Measurements from ENCODE around the gene CACNA2D1. TPM values are rescaled to one million over a fixed set of nuclear protein-coding genes. Genes with fewer than 3 reads are reported as not detected.

The CACNA2D1 gene
- total RNA-seq, 1 donor from 2014 or later, result 10.3 TPM

DNA sequence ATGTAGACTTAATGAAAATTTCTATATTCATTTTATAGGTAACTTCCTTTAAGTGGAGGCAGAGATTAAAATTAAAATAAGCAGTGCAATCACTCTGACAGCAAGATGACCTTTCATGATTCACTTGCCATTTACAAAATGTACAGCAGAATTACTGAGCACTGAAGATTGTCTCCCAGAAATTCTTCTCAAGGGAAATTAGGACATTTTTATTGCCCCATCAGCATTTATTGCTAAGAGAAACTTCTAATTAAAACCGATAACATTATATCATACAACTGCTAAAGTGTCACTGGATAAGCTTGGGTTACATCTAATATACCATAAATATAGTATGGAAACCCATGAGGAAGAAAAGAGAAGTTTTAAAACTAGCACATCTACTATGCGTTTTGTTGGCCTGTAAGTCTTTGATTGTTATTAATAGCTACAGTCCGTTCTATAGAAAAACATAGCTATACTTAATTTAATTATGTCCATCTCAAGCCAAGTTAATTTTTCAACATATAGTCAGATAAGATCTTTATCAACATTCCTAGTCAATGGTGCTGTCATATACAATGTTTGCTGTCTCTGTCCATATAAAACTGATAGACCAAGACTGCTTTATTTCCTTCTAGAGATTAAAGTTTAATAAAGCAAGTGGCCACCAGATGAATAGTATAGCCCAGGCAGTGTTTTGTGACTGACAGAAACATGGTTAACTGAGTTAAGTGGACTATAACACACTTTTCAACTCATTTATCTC lies 456.7 kb downstream of the CACNA2D1 start:
- no peaks in the 10 kb centered on the region for H3K36me3 ChIP-seq
- no peak overlapping the region for H3K27ac ChIP-seq
- DNase-seq (no peak), ATAC-seq (no peak)
- no peaks in the 10 kb centered on the region for H3K27me3 ChIP-seq
- TF ChIP-seq, protein P1, sequence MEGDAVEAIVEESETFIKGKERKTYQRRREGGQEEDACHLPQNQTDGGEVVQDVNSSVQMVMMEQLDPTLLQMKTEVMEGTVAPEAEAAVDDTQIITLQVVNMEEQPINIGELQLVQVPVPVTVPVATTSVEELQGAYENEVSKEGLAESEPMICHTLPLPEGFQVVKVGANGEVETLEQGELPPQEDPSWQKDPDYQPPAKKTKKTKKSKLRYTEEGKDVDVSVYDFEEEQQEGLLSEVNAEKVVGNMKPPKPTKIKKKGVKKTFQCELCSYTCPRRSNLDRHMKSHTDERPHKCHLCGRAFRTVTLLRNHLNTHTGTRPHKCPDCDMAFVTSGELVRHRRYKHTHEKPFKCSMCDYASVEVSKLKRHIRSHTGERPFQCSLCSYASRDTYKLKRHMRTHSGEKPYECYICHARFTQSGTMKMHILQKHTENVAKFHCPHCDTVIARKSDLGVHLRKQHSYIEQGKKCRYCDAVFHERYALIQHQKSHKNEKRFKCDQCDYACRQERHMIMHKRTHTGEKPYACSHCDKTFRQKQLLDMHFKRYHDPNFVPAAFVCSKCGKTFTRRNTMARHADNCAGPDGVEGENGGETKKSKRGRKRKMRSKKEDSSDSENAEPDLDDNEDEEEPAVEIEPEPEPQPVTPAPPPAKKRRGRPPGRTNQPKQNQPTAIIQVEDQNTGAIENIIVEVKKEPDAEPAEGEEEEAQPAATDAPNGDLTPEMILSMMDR (IDR thresholded peaks at IDR 0.05), result no peak
- no peak overlapping the region for H3K4me3 ChIP-seq
- intact Hi-C loops (cut with DNase I), result no loop called here
- H3K4me1 ChIP-seq, result no peaks in the 10 kb centered on the region
- H3K9me3 ChIP-seq, result no peaks in the 10 kb centered on the region

DNA sequence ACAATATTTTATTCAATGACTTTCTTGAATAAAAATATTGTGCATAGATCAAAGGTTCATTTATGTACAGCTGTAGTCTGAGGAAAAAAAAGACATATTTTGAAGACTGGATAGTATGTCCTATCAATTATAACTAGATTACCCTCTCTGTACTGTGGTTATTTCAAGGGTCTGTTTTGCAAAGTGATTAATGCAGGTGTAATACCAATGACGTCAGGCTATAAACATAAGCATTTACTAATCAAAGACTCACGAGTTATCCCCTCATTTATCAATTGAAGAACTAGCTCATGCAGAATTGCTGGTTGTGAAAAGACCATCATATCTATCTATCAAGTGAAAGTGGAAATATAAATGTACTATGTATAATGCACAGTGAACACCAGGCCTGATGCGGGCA lies 460.2 kb downstream of the CACNA2D1 start:
- ATAC-seq (no peak), DNase-seq (no peak)
- Histone ChIP-seq H3K27ac (no peak overlapping the region), H3K27me3 (no peaks in the 10 kb centered on the region), H3K4me1 (no peaks in the 10 kb centered on the region), H3K4me3 (no peak overlapping the region), H3K36me3 (no peaks in the 10 kb centered on the region), H3K9me3 (no peaks in the 10 kb centered on the region)
- TF ChIP-seq, protein P1 (IDR thresholded peaks at IDR 0.05), result no peak
- intact Hi-C loops (cut with DNase I), result no loop called here

DNA sequence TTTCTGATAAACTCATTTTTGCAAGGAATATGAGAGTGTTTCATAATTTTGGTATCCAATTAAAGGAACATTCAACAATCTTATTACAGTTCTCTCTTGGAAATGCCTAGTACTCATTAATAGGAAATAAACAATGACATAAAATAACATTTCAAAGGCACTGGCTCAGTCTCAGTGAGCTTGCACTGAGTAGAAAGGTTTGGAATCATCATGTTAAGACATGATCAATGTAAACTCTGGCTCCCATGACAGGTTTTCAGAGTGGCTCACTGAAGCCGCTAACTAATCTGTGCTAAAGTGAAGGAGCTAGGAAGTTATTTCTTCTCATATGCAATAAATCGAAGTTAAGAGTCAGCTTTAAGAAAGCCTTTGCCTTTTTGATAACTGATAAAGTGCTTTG lies 470.5 kb downstream of the CACNA2D1 start:
- H3K9me3 ChIP-seq, result no peaks in the 10 kb centered on the region
- DNase-seq (no peak), ATAC-seq (no peak)
- no peaks in the 10 kb centered on the region for H3K4me1 ChIP-seq
- H3K4me3 ChIP-seq, result no peak overlapping the region
- H3K27me3 ChIP-seq, result no peaks in the 10 kb centered on the region
- intact Hi-C loops (cut with DNase I), result no loop called here
- no peaks in the 10 kb centered on the region for H3K36me3 ChIP-seq
- TF ChIP-seq, protein P1 (IDR thresholded peaks at IDR 0.05), result no peak
- no peak overlapping the region for H3K27ac ChIP-seq

DNA sequence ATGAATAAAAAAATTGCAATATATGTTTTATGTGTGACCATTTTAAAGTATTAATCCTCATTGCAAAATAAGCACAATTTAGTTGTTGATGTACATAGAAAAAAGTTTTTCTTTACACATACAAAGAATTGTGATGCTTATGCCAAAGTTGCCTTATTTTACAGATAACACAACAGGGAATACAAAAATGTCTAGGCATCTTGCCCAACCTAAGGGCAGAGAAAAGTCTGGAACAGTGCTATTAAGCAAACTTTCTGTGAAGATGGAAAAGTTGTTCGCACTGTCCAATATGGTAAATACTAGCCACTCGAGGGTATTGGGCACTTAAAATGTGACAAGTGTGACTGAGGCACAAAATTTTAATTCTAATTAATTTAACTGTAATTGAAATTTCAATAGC lies 483.6 kb downstream of the CACNA2D1 start:
- Histone ChIP-seq H3K9me3 (no peaks in the 10 kb centered on the region), H3K4me3 (no peak overlapping the region), H3K27me3 (no peaks in the 10 kb centered on the region), H3K36me3 (no peaks in the 10 kb centered on the region), H3K27ac (no peak overlapping the region), H3K4me1 (no peaks in the 10 kb centered on the region)
- ATAC-seq (no peak), DNase-seq (no peak)
- TF ChIP-seq, protein P1 (IDR thresholded peaks at IDR 0.05), result no peak
- intact Hi-C loops (cut with DNase I), result no loop called here

DNA sequence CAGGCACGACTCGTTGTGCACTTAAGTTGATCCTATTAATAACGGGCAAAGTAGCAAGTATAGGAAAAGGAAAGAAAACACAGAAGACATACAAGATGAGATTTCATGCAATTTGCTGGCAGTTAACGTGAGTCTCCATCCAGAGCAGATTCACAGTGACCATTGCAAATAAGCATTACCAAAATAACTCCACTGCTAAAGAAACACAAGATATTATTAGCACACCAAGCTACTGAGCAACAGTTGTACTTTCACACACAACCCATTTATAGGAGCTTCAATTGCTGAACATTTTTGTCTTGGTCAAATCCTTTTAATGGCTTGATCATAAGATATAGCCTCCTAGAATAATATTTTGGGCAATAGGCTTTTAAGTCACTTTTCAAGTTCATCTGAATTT lies 486.1 kb downstream of the CACNA2D1 start:
- Histone ChIP-seq H3K27ac (no peak overlapping the region), H3K4me3 (no peak overlapping the region), H3K9me3 (no peaks in the 10 kb centered on the region), H3K4me1 (no peaks in the 10 kb centered on the region), H3K36me3 (no peaks in the 10 kb centered on the region), H3K27me3 (no peaks in the 10 kb centered on the region)
- TF ChIP-seq, protein P1 (IDR thresholded peaks at IDR 0.05), result no peak
- no peak for DNase-seq
- intact Hi-C loops (cut with DNase I), result no loop called here
- ATAC-seq, result no peak

DNA sequence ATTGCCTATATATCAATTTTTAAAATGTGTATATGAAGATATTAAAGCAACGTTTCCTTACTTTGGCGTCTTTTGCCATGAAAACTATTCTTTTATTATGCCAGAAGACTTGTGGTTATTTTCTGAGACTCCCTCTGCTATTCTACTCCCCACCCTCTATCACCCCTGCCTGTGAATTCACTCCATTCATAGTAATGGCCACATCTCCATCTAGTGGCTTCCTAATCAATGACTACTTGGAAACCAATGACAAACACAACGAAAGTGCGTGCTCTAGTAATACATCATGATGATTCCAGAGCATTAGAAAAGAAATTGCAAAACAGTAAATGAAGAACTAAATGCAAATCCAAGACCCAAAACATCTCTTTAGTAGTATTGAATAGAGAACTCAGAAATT lies 487.1 kb downstream of the CACNA2D1 start:
- H3K27me3 ChIP-seq, result no peaks in the 10 kb centered on the region
- no peaks in the 10 kb centered on the region for H3K36me3 ChIP-seq
- no peak overlapping the region for H3K27ac ChIP-seq
- H3K9me3 ChIP-seq, result no peaks in the 10 kb centered on the region
- DNase-seq (no peak), ATAC-seq (peak; percentile 68)
- TF ChIP-seq, protein P1 (IDR thresholded peaks at IDR 0.05), result peak; percentile 53
- no peak overlapping the region for H3K4me3 ChIP-seq
- intact Hi-C loops (cut with DNase I), result no loop called here
- H3K4me1 ChIP-seq, result no peaks in the 10 kb centered on the region

Data from upper lobe of right lung (tissue), 1 donor.